ENCODE measurements around the gene SLC44A2. TPM values are rescaled to one million over a fixed set of nuclear protein-coding genes. Genes with fewer than 3 reads are reported as not detected.

Gene SLC44A2
- total and polyA plus RNA-seq, 3 donors from 2014 or later, result 268 to 463 (median 360) TPM

DNA sequence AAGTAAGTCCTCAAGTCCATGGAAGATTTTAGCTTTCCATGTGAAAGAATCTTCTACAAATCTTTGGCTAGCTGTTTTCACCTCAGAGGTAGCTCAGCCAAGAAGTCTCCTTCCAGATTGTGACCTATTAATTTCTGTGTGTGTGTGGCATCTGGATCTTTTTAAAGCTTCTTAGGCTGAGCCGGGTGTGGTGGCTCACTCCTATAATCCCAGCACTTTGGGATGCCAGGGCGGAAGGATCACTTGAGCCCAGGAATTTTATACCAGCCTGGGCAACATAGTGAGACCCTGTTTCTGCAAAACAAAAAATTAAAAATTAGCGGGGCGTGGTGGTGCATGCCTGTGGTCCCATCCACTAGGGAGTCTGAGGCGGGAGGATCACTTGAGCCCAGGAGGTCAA lies 13.4 kb upstream of the SLC44A2 start:
- peaks cover 31% of the 10 kb centered on the region for H3K4me1 ChIP-seq
- no peaks in the 10 kb centered on the region for H3K27me3 ChIP-seq
- peak overlapping the region; percentile 59 to 72 for H3K27ac ChIP-seq
- TF ChIP-seq, protein P1, sequence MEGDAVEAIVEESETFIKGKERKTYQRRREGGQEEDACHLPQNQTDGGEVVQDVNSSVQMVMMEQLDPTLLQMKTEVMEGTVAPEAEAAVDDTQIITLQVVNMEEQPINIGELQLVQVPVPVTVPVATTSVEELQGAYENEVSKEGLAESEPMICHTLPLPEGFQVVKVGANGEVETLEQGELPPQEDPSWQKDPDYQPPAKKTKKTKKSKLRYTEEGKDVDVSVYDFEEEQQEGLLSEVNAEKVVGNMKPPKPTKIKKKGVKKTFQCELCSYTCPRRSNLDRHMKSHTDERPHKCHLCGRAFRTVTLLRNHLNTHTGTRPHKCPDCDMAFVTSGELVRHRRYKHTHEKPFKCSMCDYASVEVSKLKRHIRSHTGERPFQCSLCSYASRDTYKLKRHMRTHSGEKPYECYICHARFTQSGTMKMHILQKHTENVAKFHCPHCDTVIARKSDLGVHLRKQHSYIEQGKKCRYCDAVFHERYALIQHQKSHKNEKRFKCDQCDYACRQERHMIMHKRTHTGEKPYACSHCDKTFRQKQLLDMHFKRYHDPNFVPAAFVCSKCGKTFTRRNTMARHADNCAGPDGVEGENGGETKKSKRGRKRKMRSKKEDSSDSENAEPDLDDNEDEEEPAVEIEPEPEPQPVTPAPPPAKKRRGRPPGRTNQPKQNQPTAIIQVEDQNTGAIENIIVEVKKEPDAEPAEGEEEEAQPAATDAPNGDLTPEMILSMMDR (IDR thresholded peaks at IDR 0.05), result no peak
- no peak for TF ChIP-seq POLR2A (IDR thresholded peaks at IDR 0.05)
- no peaks in the 10 kb centered on the region for H3K9me3 ChIP-seq
- intact Hi-C loops (cut with DNase I; ENCODE audit: low total_unique reads), result no loop called here
- DNase-seq, result no peak
- 60 to 64% methylated on average over 5 of the region's 5 CpGs for WGBS, 2 donors
- H3K4me3 ChIP-seq, result no peak overlapping the region
- no peaks in the 10 kb centered on the region for H3K36me3 ChIP-seq (ENCODE audit: low read depth, missing control alignments)

DNA sequence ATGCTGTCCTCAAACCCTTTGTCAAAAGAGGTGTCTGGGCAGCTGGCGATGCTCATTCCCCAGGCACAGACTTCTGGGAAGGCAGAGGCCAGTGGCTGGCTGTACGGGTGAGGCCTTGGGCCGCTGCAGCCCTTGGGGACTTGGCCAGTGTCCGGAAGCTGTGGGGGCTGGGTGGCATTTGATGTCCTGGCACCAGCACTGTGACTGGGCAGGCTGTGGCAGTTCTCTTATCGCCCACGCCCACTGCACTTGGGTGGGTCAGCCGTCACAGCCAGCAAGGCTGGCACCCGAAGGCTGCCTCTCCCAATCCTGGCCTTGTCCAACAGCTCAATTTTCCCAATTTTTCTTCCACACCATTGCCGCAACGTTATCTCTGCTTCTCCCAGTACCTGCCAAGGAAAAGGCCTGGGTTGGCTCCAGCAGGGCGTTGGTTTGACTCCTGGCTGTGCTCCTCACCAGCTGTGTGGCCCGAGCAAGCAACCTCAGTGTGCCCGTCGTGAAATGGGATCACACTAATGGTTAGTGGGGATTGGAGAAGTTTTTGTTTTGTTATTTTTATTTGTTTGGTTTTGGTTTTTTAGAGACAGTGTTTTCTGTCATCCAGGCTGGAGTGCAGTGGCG lies 12.7 kb upstream of the SLC44A2 start:
- H3K9me3 ChIP-seq, result no peaks in the 10 kb centered on the region
- no peak overlapping the region for H3K4me3 ChIP-seq
- H3K4me1 ChIP-seq, result peaks cover 37% of the 10 kb centered on the region
- intact Hi-C loops (cut with DNase I; ENCODE audit: low total_unique reads), result no loop called here
- no peak for TF ChIP-seq POLR2A (IDR thresholded peaks at IDR 0.05)
- TF ChIP-seq, protein P1 (IDR thresholded peaks at IDR 0.05), result no peak
- 42 to 53% methylated on average over 9 to 15 of the region's 15 CpGs for WGBS, 2 donors
- DNase-seq, result peak; percentile 94
- H3K27me3 ChIP-seq, result no peaks in the 10 kb centered on the region
- H3K27ac ChIP-seq, result peak overlapping the region; percentile 59 to 72
- H3K36me3 ChIP-seq (ENCODE audit: low read depth, missing control alignments), result no peaks in the 10 kb centered on the region

DNA sequence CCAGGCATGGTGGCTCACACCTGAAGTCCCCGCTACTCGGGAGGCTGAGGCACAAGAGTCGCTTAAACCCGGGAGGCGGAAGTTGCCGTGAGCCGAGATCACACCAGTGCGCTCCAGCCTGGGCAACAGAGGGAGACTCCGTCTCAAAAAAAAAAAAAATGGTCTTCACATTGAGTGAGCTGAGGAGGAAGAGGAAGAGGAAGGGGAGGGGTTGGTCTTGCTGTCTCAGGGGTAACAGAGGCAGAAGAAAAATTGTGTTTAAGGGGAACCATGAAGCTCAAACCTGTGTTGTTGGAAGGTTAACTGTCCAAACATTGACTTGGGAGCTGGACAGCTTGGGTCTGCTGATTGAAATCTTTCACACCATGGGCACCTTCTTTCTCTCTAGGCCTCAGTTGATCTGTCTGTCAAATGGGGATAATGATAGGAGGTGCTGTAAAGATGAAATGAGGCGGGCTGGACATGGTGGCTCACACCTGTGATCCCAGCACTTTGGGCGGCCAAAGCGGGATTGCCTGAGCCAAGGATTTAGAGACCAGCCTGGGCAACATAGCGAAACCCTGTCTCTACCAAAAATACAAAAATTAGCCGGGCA lies 9.8 kb upstream of the SLC44A2 start:
- peak overlapping the region in 1 of 2 donors; percentile 75 for H3K27ac ChIP-seq
- WGBS, 2 donors, result 90 to 98% methylated on average over 14 of the region's 14 CpGs
- no peak overlapping the region for H3K4me3 ChIP-seq
- H3K27me3 ChIP-seq, result no peaks in the 10 kb centered on the region
- peaks cover 41% of the 10 kb centered on the region for H3K4me1 ChIP-seq
- DNase-seq, result no peak
- intact Hi-C loops (cut with DNase I; ENCODE audit: low total_unique reads), result no loop called here
- TF ChIP-seq, protein P1 (IDR thresholded peaks at IDR 0.05), result no peak
- no peak for TF ChIP-seq POLR2A (IDR thresholded peaks at IDR 0.05)
- H3K9me3 ChIP-seq, result no peaks in the 10 kb centered on the region
- no peaks in the 10 kb centered on the region for H3K36me3 ChIP-seq (ENCODE audit: low read depth, missing control alignments)

GRCh38 chr19:10617409-10618121 lies 7.8 kb upstream of the SLC44A2 start:
- H3K4me3 ChIP-seq, result no peak overlapping the region
- no peaks in the 10 kb centered on the region for H3K27me3 ChIP-seq
- peaks cover 26% of the 10 kb centered on the region for H3K4me1 ChIP-seq
- DNase-seq, result no peak
- intact Hi-C loops (cut with DNase I; ENCODE audit: low total_unique reads), result no loop called here
- TF ChIP-seq POLR2A (IDR thresholded peaks at IDR 0.05), result no peak
- TF ChIP-seq, protein P1 (IDR thresholded peaks at IDR 0.05), result no peak
- peak overlapping the region; percentile 55 to 75 for H3K27ac ChIP-seq
- no peaks in the 10 kb centered on the region for H3K9me3 ChIP-seq
- 59 to 78% methylated on average over 15 of the region's 15 CpGs for WGBS, 2 donors
- H3K36me3 ChIP-seq (ENCODE audit: low read depth, missing control alignments), result no peaks in the 10 kb centered on the region

All from testis (tissue), 3 donors.